Measurements from ENCODE around the gene TUT4.

TUT4 gene

DNA sequence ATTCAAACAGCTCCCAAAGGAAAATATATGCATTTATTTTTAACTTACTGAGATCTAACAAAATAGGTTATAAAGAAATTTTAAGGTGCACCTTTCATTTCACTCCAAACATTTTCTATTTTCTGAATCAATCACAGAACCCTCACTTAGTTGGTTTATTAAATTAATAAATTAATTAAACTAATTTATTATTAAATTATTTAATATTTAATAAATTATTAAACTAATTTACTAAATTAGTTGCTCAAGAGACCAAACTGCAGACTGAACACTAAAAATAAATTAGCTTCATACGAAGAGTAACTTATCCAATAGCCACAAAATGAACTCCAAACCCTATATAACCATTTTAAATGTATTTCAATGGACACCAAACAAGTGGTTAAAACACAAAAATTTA is 80.5 kb downstream of the TUT4 start:
- no peak for DNase-seq (ENCODE audit: low read depth in 2 of 2)

DNA sequence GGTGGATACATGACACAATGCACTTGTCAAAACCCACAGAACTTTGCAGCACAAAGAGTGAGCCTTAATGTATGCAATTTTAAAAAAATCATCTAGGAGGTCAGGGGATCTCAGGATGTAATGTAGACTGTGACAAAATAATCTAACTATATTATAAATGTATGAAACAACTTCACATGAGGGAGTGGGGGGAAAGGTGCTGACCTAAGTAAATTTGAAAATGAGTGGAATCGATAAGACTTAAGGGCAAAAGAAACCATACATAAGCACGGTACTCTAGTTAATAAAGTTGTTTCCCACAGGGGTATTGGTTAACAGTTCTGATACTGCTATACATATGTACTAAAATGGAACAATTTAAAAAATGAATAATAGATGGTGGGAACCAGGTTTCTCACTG is 83.8 kb downstream of the TUT4 start:
- DNase-seq (ENCODE audit: low read depth in 2 of 2) = no peak

- DNase-seq (ENCODE audit: low read depth in 2 of 2) = no peak
These were observed 89.0 kb downstream of the TUT4 start for GRCh38 chr1:52463891-52464290.

- no peak for DNase-seq (ENCODE audit: low read depth in 2 of 2)
These were observed 91.1 kb downstream of the TUT4 start for GRCh38 chr1:52461821-52462220.

DNA sequence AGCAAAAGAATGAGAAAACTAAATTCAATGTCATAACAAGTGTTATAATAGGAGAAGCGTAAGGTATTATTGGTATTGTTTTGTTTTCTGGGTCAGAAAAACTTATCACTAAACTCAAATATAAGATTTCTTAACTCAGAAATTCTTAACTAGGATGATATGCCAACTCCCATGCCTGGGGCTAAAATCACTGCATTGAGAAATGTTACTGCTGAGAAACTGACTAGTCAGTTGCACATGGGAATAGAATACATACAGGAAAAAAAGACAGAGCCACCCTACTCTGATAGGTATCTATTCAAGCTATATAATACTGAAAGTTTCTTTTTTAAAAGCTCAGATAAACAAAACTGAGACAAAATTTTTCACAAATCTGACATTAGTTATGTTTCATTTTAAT is 92.2 kb downstream of the TUT4 start:
- DNase-seq (ENCODE audit: low read depth in 2 of 2) = no peak

DNA sequence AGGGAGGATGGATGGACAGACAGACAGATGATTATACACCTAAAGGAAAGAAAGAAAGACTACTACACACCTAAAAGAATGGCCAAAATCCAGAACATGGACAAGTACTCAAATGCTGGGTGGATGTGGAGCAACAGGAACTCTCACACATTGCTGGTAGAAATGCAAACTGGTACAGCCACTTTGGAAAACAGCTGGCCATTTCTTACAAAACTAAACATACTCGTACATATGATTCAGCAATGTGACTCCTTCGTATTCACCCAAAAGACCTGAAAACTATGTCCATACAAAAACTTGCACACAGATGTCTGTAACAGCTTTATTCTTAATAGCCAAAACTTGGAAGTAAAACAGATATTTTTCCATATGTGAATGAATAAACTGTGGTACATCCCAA is 97.2 kb downstream of the TUT4 start:
- no peak for DNase-seq (ENCODE audit: low read depth in 2 of 2)

GRCh38 chr1:52454779-52455178 is 98.1 kb downstream of the TUT4 start:
- DNase-seq (ENCODE audit: low read depth in 2 of 2) = no peak

GRCh38 chr1:52454127-52454526 is 98.8 kb downstream of the TUT4 start:
- no peak for DNase-seq (ENCODE audit: low read depth in 2 of 2)

- DNase-seq (ENCODE audit: low read depth in 2 of 2) = no peak
These were observed 108.4 kb downstream of the TUT4 start for GRCh38 chr1:52444463-52444862.

DNA sequence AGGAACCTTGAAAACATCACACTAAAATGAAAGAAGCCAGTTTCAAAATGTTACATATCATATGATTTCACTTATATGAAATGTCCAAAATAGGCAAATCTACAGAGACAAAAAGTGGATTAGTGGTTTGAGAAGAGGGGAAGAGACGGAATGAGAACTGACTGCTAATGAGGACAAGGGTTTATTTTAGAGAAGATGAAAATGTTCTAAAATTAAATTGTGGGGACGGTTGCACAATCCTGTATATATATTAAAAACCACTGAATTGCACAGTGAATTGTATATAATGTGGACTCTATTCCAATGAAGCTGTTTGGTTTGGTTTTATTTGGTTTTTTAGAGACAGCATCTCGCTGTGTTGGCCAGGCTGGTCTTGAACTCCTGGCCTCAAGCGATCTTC is 112.9 kb downstream of the TUT4 start:
- DNase-seq (ENCODE audit: low read depth in 2 of 2) = no peak

DNA sequence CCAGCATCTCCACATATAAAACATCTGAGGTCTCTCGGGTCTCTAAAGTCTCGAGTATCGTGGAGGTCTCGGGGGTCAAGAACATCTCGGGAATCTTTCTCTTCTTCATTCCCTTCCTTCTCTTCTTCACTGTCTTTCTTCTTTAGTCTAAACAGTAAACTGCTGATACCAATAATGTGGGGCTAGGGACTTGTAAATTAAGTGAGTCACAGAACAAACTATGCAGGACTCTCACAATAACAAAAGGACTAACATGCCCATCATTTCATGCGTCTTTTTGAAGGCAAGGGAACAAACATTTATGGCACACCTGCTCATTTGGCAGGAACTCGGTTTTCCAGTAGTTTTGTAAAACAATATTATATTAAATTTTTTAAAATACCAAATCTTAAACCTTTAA is 116.1 kb downstream of the TUT4 start:
- DNase-seq (ENCODE audit: low read depth in 2 of 2) = no peak

DNA sequence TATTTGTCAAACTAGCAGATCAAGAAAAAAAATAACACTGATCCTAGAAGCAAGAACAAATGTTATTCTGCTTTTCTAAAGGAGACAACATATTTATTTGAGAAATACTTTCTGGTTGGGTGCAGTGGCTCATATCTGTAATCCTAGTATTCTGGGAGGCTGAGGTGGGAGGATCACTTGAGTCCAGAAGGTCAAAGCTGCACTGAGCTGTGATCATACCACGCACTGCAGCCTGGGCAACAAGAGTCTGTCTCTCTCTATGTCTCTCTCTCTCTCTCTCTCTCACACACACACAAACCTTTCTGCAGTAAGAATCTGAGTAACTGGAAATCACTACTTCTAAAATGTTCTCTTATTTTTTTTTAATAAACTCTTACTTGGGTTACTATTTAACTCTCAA is 117.2 kb downstream of the TUT4 start:
- DNase-seq (ENCODE audit: low read depth in 2 of 2) = no peak

- DNase-seq (ENCODE audit: low read depth in 2 of 2) = no peak
These were observed 117.7 kb downstream of the TUT4 start for GRCh38 chr1:52435211-52435610.

GRCh38 chr1:52432807-52433206 is 120.1 kb downstream of the TUT4 start:
- DNase-seq (ENCODE audit: low read depth in 2 of 2) = no peak

- DNase-seq (ENCODE audit: low read depth in 2 of 2) = no peak
These were observed 125.7 kb downstream of the TUT4 start for GRCh38 chr1:52427152-52427551.

GRCh38 chr1:52426371-52426770 is 126.5 kb downstream of the TUT4 start:
- no peak for DNase-seq (ENCODE audit: low read depth in 2 of 2)

GRCh38 chr1:52424813-52425212 is 128.1 kb downstream of the TUT4 start:
- DNase-seq (ENCODE audit: low read depth in 2 of 2) = no peak

GRCh38 chr1:52424231-52424636 is 128.7 kb downstream of the TUT4 start:
- no peak for DNase-seq (ENCODE audit: low read depth in 2 of 2)

DNA sequence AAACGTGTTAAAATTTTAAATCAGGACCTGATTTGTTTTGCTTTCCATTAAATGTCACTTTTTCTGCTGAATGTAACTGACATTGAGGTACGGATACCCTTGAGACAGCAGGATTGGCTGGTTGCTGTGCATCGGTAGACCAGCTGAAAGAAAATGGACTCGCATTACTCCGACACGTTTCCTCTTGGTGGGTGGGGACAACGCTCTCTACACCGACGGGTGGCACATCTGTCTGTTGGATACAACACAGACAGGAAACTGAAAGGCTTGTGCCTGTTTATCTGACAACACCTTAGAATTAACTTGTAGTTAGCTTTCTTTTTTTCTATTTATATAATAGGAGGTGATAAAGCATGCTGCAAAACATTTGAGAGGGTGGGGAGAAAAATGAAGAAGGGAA is 129.1 kb downstream of the TUT4 start:
- no peak for DNase-seq (ENCODE audit: low read depth in 2 of 2)

- no peak for DNase-seq (ENCODE audit: low read depth in 2 of 2)
These were observed 129.8 kb downstream of the TUT4 start for GRCh38 chr1:52423055-52423454.

DNA sequence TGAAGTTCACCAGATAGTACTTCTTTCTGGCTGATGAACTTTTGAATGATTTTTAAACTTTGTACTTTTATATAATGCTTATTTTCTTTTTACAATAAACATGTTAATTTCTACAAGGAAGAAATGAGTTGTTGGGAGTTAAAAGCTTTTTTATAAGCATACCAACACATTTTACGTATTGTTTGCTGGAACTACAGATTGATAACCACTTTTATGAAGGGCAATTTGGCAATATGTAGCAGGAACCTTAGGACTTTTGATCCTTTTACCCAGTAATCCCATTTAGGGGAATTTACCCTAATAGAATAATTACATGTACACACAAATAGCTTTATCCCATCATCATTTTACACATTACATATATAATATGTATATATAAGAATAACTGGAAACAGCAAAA is 132.2 kb downstream of the TUT4 start:
- DNase-seq (ENCODE audit: low read depth in 2 of 2) = no peak

DNA sequence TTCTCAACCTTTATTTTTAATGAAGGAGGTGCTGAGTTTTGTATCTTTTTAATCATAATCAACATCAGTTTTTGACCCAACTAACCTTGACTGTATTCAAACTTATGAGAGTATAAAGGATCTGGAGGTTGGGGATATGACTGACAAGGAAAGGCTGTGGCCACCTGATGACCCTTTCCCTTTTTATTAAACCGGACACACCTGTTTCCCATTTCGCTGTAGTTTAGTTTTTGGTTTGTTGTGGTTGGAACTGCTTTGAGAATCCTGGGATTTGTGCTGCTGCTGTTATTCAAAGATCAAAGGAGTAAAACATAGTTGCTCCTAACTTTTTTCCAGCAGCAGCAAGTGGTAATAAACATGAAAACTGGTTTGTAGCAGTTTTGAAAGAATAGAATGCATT is 136.1 kb downstream of the TUT4 start:
- DNase-seq (ENCODE audit: low read depth in 2 of 2) = no peak

- DNase-seq (ENCODE audit: low read depth in 2 of 2) = no peak
These were observed 137.9 kb downstream of the TUT4 start for GRCh38 chr1:52414942-52415341.

- no peak for DNase-seq (ENCODE audit: low read depth in 2 of 2)
These were observed 139.4 kb downstream of the TUT4 start for GRCh38 chr1:52413410-52413989.

DNA sequence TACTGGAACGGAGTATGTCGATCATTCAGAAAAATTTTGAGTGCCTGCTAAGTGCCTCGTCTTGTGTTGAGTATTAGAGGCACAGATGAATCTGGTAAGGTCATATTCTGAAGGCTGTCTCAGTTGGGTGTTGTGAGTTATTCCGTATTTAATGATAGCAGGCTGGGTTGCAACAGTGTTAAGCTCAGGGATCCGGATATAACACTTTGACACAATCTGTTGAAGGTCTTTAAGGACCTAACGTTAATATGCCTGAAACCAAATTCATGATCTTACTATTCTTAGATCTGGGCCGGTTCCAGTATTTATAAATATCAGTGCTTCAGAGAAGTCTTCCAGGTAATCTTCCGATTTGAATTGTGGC is 147.9 kb downstream of the TUT4 start:
- DNase-seq (ENCODE audit: low read depth in 2 of 2) = no peak
